PC-3 (cell line): ENCODE measurements around the gene CS. TPM values are rescaled to one million over a fixed set of nuclear protein-coding genes. Genes with fewer than 3 reads are reported as not detected.

Experiments
- ATAC-seq: fragments of 200-7000 bp; cut with Tn5 transposase; 2 replicates; pipeline ENCODE4 v1.9.1; 2020; ENCODE audit warnings: mild to moderate bottlenecking, moderate library complexity
- BruUV-seq: library from RNA; stranded (reverse); fragments of 400-500 nt; replicated peaks from 2 replicates; lab custom pipeline; 2021; lab: Mats Ljungman, UMichigan
- CTCF ChIA-PET: fragments of 300-600 bp; sonication (Branson Sonifier 250); formaldehyde crosslinking; loops from one replicate; lab custom pipeline; 2022; ENCODE audit warnings: antibody characterized with exemption; lab: Charles Lee
- POLR2A ChIA-PET: fragments of 300-600 bp; sonication (Branson Sonifier 250); formaldehyde crosslinking; loops from one replicate; lab custom pipeline; 2022; ENCODE audit warnings: antibody characterized with exemption; ENCODE audit not compliant: unreplicated experiment; lab: Charles Lee
- DNase-seq: peaks from one replicate; pipeline ENCODE4 v3.0.0-alpha.2; 2015
- H2AFZ ChIP-seq: fragments of 300-600 bp; sonication (generic); 2 replicates; pipeline ENCODE4 v1.6.0; 2016; ENCODE audit warnings: antibody characterized with exemption, low read length
- H3F3A ChIP-seq: fragments of 300-600 bp; sonication (generic); one replicate; pipeline ENCODE4 v1.6.0; 2017; ENCODE audit warnings: antibody characterized with exemption, low read length, control low read depth, mild to moderate bottlenecking; ENCODE audit not compliant: unreplicated experiment
- H3K27ac ChIP-seq: fragments of 300-600 bp; sonication (generic); 2 replicates; pipeline ENCODE4 v1.5.1; 2016; ENCODE audit warnings: mild to moderate bottlenecking, low read length
- H3K27me3 ChIP-seq: fragments of 300-600 bp; sonication (generic); 2 replicates; pipeline ENCODE4 v1.6.1; 2016; ENCODE audit warnings: low read length, mixed read lengths
- H3K36me3 ChIP-seq: fragments of 300-600 bp; sonication (generic); 2 replicates; pipeline ENCODE4 v1.6.1; 2016; ENCODE audit warnings: low read depth, mixed run types, low read length, mixed read lengths
- H3K4me1 ChIP-seq: fragments of 300-600 bp; sonication (generic); 2 replicates; pipeline ENCODE4 v1.5.1; 2016; ENCODE audit warnings: low read length; ENCODE audit not compliant: insufficient read depth
- H3K4me2 ChIP-seq: fragments of 300-600 bp; sonication (generic); 2 replicates; pipeline ENCODE4 v1.6.0; 2016; ENCODE audit warnings: low read length
- H3K4me3 ChIP-seq: fragments of 300-600 bp; sonication (generic); 2 replicates; pipeline ENCODE4 v1.5.1; 2016; ENCODE audit warnings: mild to moderate bottlenecking, low read length, mixed read lengths
- H3K79me2 ChIP-seq: fragments of 300-600 bp; sonication (generic); 2 replicates; pipeline ENCODE4 v1.6.1; 2017; ENCODE audit warnings: low read length, mixed read lengths
- H3K9ac ChIP-seq: fragments of 300-600 bp; sonication (generic); 2 replicates; pipeline ENCODE4 v1.6.0; 2016; ENCODE audit warnings: mild to moderate bottlenecking, low read length
- H3K9me2 ChIP-seq: fragments of 300-600 bp; sonication (generic); replicated peaks from 2 replicates; pipeline ENCODE4 v1.6.1; 2016; ENCODE audit warnings: mixed run types, low read length, mixed read lengths
- H3K9me3 ChIP-seq: fragments of 300-600 bp; sonication (generic); 2 replicates; pipeline ENCODE4 v1.6.1; 2016; ENCODE audit warnings: low read length, mixed read lengths
- H4K20me1 ChIP-seq: fragments of 300-600 bp; sonication (generic); 2 replicates; pipeline ENCODE4 v1.6.1; 2016; ENCODE audit warnings: low read length, mixed read lengths
- EZH2 ChIP-seq: fragments of 300-600 bp; sonication (generic); IDR thresholded peaks from one replicate; pipeline ENCODE4 v1.6.1; 2017; ENCODE audit warnings: antibody characterized with exemption, mild to moderate bottlenecking, low read length; ENCODE audit not compliant: unreplicated experiment
- EZH2phosphoT487 ChIP-seq: fragments of 300-600 bp; sonication (generic); IDR thresholded peaks from 2 replicates; pipeline ENCODE4 v1.6.1; 2018; ENCODE audit warnings: mild to moderate bottlenecking, antibody characterized with exemption, low read length, borderline replicate concordance
- intact Hi-C: fragments of 100-400 bp; cut with micrococcal nuclease; formaldehyde crosslinking; loops from 2 replicates; pipeline ENCODE4 v1.9.0; 2023
- total RNA-seq: library from RNA; depleted of rRNA; stranded (reverse); fragments of >200 nt; gene quantifications from 2 replicates; pipeline ENCODE4 v1.2.3, GENCODE V29; 2014
- TF ChIP-seq, protein P1 (sequence below): fragments of 300-600 bp; sonication (generic); conservative IDR thresholded peaks from 2 replicates; pipeline ENCODE4 v1.5.1; 2017; ENCODE audit warnings: antibody characterized with exemption, low read depth, mild to moderate bottlenecking, low read length

The CS gene
- total RNA-seq, 1 experiment from 2014 or later: 182 TPM

DNA sequence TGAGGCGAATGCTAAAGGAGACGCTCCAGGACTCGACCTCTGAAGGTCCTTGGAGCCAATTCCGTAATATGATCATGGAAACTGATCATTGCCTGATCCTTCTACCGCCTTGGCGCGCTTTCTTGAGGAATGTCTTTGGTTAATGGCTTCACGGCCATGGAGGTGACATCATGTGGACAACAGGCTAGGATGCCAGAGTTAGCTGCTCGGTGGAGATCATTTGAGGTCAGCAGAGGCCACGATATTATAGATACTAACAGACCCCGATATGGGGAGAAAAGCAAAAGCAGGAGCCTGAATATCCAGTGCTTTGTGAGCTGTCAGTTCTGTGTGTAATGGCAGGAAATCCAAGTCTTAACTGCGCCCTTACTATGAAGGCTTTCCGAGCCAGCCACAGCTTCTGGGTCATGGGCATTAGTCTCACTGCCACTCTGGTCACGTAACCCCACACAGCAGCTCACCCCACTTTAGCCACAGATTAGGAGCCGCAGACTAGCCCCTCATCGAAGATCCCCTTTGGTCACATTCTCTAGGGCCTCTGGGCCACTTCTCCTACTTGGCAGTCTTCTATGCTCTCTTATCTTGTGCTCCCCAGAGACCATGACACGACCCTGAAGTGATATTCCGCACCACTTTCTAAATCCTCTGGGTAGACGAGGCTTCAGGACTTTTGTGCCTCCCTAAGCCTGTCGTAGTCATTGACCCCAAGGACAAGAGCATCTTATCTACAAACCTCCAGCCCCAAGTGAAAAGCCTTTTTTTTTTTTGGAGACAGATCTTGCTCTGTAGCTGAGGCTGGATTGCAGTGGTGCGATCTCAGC is 724 bp upstream of the CS start:
- H3K36me3 ChIP-seq: peaks cover 18% of the 10 kb centered on the region
- intact Hi-C loops: no loop called here
- TF ChIP-seq EZH2phosphoT487: no peak
- TF ChIP-seq, protein P1, sequence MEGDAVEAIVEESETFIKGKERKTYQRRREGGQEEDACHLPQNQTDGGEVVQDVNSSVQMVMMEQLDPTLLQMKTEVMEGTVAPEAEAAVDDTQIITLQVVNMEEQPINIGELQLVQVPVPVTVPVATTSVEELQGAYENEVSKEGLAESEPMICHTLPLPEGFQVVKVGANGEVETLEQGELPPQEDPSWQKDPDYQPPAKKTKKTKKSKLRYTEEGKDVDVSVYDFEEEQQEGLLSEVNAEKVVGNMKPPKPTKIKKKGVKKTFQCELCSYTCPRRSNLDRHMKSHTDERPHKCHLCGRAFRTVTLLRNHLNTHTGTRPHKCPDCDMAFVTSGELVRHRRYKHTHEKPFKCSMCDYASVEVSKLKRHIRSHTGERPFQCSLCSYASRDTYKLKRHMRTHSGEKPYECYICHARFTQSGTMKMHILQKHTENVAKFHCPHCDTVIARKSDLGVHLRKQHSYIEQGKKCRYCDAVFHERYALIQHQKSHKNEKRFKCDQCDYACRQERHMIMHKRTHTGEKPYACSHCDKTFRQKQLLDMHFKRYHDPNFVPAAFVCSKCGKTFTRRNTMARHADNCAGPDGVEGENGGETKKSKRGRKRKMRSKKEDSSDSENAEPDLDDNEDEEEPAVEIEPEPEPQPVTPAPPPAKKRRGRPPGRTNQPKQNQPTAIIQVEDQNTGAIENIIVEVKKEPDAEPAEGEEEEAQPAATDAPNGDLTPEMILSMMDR: no peak
- TF ChIP-seq EZH2: no peak

DNA sequence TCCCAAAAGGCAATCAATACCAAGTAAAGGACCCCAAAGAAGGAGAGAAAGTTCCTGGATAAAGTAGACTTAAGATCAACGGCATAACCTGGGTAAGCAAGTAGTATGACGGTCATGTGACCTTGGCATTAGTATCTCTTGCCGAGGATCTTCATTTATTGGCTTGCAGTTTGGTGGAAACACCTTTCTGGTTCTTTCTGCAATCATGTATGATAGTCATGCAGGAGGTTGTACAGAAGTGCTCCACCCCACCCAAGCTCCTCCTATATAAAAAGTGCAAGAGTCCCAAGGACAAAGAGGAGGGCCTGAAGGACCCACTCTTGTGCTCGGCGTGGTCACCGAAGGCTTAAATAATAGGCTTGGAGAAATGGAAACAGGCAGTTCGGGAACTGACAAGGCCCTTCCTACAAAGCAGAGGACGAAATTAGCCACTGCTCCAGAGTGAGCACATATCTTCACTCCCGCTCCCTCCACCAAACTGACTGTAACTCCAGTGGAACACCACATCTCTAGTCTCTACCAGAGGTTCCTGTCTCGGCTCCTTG is 750 bp downstream of the CS start:
- Histone ChIP-seq H3K36me3 (peaks cover 18% of the 10 kb centered on the region), H3K27me3 (no peaks in the 10 kb centered on the region), H3K4me3 (peak overlapping the region; percentile 96), H3K9ac (peak overlapping the region; percentile 89), H2AFZ (peak overlapping the region; percentile 34; the same call in 1 of the 2 replicates), H3F3A (no peaks in the 10 kb centered on the region), H3K9me3 (no peaks in the 10 kb centered on the region), H3K4me1 (peaks cover 39% of the 10 kb centered on the region), H3K27ac (peak overlapping the region; percentile 69), H4K20me1 (peaks cover 23% of the 10 kb centered on the region; the same call in 1 of the 2 replicates), H3K4me2 (peak overlapping the region; percentile 87), H3K79me2 (peaks cover 57% of the 10 kb centered on the region), H3K9me2 (no peaks in the 10 kb centered on the region)
- DNase-seq: peak; percentile 30
- intact Hi-C loops: no loop called here
- POLR2A ChIA-PET: interaction anchor here (0.6 to 0.7 kb wide), 3 partner anchors 17 to 359 kb away, joined by 3 read pairs; no protein-coding TSS in a partner anchor
- ATAC-seq: peak; percentile 16
- BruUV-seq: TSS peak; percentile 54
- TF ChIP-seq, protein P1: no peak
- CTCF ChIA-PET: no interaction called here

More for the DNA sequence above, 724 bp upstream of the CS start:
- Histone ChIP-seq H3K4me3 (peak overlapping the region; percentile 96), H3K27ac (peak overlapping the region; percentile 56), H3F3A (no peaks in the 10 kb centered on the region), H3K9me3 (no peaks in the 10 kb centered on the region), H4K20me1 (peaks cover 23% of the 10 kb centered on the region; the same call in 1 of the 2 replicates), H3K27me3 (no peaks in the 10 kb centered on the region), H3K79me2 (peaks cover 42% of the 10 kb centered on the region), H2AFZ (peak overlapping the region; percentile 87), H3K4me2 (peak overlapping the region; percentile 86), H3K9me2 (no peaks in the 10 kb centered on the region), H3K9ac (peak overlapping the region; percentile 89), H3K4me1 (peaks cover 39% of the 10 kb centered on the region)
- CTCF ChIA-PET: no interaction called here
- POLR2A ChIA-PET: interaction anchor here (0.6 kb wide), 1 partner anchor 197 kb away, joined by 6 read pairs; the partner anchor contains the start of gene PA2G4
- TSS peak; percentile 70 for BruUV-seq
- DNase-seq: no peak
- ATAC-seq: peak; percentile 1; the same call in 1 of the 2 replicates
